HepG2 (cell line): ENCODE results near the gene PRCD. TPM values are rescaled to one million over a fixed set of nuclear protein-coding genes. Genes with fewer than 3 reads are reported as not detected.

Experiments
- CAMTA2 ChIP-seq: sonication (generic); formaldehyde crosslinking; IDR thresholded peaks from 2 replicates; pipeline ENCODE4 v1.4.0; 2020; ENCODE audit warnings: mild to moderate bottlenecking, missing genetic modification reagents, borderline replicate concordance
- EHMT2 ChIP-seq: fragments of 200-600 bp; sonication (generic); IDR thresholded peaks from 2 replicates; pipeline ENCODE4 v1.7.0; 2017; ENCODE audit warnings: antibody characterized with exemption, low read depth, low read length, borderline replicate concordance
- HNRNPK ChIP-seq: fragments of 200-400 bp; formaldehyde crosslinking; IDR thresholded peaks from 2 replicates; pipeline ENCODE4 v1.6.1; 2018; ENCODE audit warnings: low read length, low read depth, moderate library complexity, mild to moderate bottlenecking; ENCODE audit not compliant: poor library complexity, severe bottlenecking
- SKI ChIP-seq: fragments of 450-650 bp; IDR thresholded peaks from one replicate; pipeline ENCODE4 v1.6.1; 2018; ENCODE audit warnings: mild to moderate bottlenecking; ENCODE audit not compliant: partially characterized antibody
- ZNF367 ChIP-seq: sonication (generic); formaldehyde crosslinking; IDR thresholded peaks from 2 replicates; pipeline ENCODE4 v1.4.0; 2020; ENCODE audit warnings: missing genetic modification reagents, borderline replicate concordance
- ZNF567 ChIP-seq: sonication (generic); formaldehyde crosslinking; IDR thresholded peaks from 2 replicates; pipeline ENCODE4 v1.8.1; 2023; ENCODE audit warnings: mild to moderate bottlenecking, missing genetic modification reagents, borderline replicate concordance
- ZSCAN30 ChIP-seq: sonication (generic); formaldehyde crosslinking; IDR thresholded peaks from 2 replicates; pipeline ENCODE4 v1.5.0; 2020; ENCODE audit warnings: mild to moderate bottlenecking, missing genetic modification reagents
- polyA plus RNA-seq, 8 experiments: library from polyadenylated mRNA; depleted of rRNA in 3 of 8; stranded (reverse) in 7 of 8; unstranded in 1 of 8; fragments of >200 nt; fragmentation: Illumina TruSeq in 4 of 8; extraction: Trizol in 4 of 8; gene quantifications; 2 replicates each; pipeline versions ENCODE4 v1.2.1 to v1.2.3, GENCODE V29; 2011 to 2016; ENCODE audit warnings: low read depth in 4 of 8, missing spikeins in 1 of 8, mixed read lengths in 1 of 8; ENCODE audit not compliant: insufficient read depth in 1 of 8
- total RNA-seq, 5 experiments: library from RNA; depleted of rRNA; stranded (reverse); fragments of >200 nt; fragmentation: Illumina TruSeq; extraction: Trizol; gene quantifications; 2 replicates each; pipeline ENCODE4 v1.2.3, GENCODE V29; 2016; ENCODE audit warnings: low read depth in 1 of 5
- TF ChIP-seq, protein P1 (sequence below): sonication (generic); formaldehyde crosslinking; IDR thresholded peaks from 2 replicates; pipeline ENCODE4 v1.4.0; 2020; ENCODE audit warnings: missing genetic modification reagents
- TF ChIP-seq, protein P2 (sequence below): fragments of 450-650 bp; IDR thresholded peaks from 2 replicates; pipeline ENCODE4 v1.6.1; 2016
- TF ChIP-seq, protein P3 (sequence below): sonication (generic); formaldehyde crosslinking; IDR thresholded peaks from 2 replicates; pipeline ENCODE4 v1.4.0; 2020; ENCODE audit warnings: missing genetic modification reagents
- TF ChIP-seq, protein P4 (sequence below): sonication (generic); formaldehyde crosslinking; IDR thresholded peaks from 2 replicates; pipeline ENCODE4 v1.4.0; 2020; ENCODE audit warnings: missing genetic modification reagents
- TF ChIP-seq, protein P5 (sequence below): sonication (generic); formaldehyde crosslinking; IDR thresholded peaks from 2 replicates; pipeline ENCODE4 v1.4.0; 2020; ENCODE audit warnings: missing genetic modification reagents

The PRCD gene
- total and polyA plus RNA-seq, 2 of the 13 experiments (the other 11 are each of a cell fraction or from before 2014, with no cell fraction given): 0.51 TPM; not detected in 1

DNA sequence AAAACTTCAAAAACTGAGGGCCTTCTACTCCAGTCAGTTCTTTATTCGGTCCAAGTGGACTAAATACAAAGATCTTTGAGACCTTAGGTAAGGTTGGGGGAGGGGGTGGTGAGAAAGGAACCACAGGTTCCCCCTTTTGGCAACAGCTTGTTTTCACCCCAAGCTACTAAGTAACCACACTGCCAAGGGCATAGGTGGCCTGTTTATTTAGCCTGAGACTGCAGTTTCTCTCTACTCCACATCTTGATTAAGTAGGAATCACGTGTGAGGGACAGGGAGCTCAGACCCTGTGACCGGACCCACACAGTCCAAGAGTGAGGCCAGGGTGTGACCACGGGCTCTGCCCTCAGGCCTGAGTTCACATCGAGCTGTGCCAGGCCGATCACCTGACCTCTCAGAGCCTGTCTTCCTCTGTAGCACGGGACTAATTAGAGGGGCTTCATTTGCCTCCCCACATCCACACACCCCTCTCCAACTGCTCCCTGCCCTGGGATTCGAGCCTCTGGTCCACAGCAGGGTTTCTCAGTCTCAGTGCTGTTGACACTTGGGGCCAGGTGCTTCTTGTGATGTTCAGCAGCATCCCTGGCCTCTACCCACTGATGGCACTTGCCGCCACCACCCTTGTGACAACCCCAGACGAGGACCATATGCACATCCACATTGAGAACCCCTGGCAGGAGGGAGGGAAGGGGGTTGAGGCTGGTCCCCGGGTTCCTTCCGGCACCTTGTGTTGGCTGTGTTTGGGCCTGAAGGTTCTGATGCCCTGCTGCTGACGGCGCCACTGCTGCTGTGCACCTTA is 28.0 kb downstream of the PRCD start (continued):
- TF ChIP-seq, protein P1, sequence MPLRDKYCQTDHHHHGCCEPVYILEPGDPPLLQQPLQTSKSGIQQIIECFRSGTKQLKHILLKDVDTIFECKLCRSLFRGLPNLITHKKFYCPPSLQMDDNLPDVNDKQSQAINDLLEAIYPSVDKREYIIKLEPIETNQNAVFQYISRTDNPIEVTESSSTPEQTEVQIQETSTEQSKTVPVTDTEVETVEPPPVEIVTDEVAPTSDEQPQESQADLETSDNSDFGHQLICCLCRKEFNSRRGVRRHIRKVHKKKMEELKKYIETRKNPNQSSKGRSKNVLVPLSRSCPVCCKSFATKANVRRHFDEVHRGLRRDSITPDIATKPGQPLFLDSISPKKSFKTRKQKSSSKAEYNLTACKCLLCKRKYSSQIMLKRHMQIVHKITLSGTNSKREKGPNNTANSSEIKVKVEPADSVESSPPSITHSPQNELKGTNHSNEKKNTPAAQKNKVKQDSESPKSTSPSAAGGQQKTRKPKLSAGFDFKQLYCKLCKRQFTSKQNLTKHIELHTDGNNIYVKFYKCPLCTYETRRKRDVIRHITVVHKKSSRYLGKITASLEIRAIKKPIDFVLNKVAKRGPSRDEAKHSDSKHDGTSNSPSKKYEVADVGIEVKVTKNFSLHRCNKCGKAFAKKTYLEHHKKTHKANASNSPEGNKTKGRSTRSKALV (CRISPR knock-in tag): peak; percentile 14; the same call in 1 of the 2 replicates
- TF ChIP-seq HNRNPK (no peak), SKI (peak; percentile 18), EHMT2 (no peak), ZNF367 (CRISPR knock-in tag) (no peak), ZNF567 (no peak), ZSCAN30 (CRISPR knock-in tag) (no peak), CAMTA2 (no peak)
- TF ChIP-seq, protein P2, sequence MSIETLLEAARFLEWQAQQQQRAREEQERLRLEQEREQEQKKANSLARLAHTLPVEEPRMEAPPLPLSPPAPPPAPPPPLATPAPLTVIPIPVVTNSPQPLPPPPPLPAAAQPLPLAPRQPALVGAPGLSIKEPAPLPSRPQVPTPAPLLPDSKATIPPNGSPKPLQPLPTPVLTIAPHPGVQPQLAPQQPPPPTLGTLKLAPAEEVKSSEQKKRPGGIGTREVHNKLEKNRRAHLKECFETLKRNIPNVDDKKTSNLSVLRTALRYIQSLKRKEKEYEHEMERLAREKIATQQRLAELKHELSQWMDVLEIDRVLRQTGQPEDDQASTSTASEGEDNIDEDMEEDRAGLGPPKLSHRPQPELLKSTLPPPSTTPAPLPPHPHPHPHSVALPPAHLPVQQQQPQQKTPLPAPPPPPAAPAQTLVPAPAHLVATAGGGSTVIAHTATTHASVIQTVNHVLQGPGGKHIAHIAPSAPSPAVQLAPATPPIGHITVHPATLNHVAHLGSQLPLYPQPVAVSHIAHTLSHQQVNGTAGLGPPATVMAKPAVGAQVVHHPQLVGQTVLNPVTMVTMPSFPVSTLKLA: no peak
- TF ChIP-seq, protein P3, sequence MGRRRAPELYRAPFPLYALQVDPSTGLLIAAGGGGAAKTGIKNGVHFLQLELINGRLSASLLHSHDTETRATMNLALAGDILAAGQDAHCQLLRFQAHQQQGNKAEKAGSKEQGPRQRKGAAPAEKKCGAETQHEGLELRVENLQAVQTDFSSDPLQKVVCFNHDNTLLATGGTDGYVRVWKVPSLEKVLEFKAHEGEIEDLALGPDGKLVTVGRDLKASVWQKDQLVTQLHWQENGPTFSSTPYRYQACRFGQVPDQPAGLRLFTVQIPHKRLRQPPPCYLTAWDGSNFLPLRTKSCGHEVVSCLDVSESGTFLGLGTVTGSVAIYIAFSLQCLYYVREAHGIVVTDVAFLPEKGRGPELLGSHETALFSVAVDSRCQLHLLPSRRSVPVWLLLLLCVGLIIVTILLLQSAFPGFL (CRISPR knock-in tag): no peak
- TF ChIP-seq, protein P4, sequence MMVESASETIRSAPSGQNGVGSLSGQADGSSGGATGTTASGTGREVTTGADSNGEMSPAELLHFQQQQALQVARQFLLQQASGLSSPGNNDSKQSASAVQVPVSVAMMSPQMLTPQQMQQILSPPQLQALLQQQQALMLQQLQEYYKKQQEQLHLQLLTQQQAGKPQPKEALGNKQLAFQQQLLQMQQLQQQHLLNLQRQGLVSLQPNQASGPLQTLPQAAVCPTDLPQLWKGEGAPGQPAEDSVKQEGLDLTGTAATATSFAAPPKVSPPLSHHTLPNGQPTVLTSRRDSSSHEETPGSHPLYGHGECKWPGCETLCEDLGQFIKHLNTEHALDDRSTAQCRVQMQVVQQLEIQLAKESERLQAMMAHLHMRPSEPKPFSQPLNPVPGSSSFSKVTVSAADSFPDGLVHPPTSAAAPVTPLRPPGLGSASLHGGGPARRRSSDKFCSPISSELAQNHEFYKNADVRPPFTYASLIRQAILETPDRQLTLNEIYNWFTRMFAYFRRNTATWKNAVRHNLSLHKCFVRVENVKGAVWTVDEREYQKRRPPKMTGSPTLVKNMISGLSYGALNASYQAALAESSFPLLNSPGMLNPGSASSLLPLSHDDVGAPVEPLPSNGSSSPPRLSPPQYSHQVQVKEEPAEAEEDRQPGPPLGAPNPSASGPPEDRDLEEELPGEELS (CRISPR knock-in tag): 0 out of 2 replicates have a peak, but pooled peaks have one; percentile 20
- TF ChIP-seq, protein P5, sequence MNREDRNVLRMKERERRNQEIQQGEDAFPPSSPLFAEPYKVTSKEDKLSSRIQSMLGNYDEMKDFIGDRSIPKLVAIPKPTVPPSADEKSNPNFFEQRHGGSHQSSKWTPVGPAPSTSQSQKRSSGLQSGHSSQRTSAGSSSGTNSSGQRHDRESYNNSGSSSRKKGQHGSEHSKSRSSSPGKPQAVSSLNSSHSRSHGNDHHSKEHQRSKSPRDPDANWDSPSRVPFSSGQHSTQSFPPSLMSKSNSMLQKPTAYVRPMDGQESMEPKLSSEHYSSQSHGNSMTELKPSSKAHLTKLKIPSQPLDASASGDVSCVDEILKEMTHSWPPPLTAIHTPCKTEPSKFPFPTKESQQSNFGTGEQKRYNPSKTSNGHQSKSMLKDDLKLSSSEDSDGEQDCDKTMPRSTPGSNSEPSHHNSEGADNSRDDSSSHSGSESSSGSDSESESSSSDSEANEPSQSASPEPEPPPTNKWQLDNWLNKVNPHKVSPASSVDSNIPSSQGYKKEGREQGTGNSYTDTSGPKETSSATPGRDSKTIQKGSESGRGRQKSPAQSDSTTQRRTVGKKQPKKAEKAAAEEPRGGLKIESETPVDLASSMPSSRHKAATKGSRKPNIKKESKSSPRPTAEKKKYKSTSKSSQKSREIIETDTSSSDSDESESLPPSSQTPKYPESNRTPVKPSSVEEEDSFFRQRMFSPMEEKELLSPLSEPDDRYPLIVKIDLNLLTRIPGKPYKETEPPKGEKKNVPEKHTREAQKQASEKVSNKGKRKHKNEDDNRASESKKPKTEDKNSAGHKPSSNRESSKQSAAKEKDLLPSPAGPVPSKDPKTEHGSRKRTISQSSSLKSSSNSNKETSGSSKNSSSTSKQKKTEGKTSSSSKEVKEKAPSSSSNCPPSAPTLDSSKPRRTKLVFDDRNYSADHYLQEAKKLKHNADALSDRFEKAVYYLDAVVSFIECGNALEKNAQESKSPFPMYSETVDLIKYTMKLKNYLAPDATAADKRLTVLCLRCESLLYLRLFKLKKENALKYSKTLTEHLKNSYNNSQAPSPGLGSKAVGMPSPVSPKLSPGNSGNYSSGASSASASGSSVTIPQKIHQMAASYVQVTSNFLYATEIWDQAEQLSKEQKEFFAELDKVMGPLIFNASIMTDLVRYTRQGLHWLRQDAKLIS: no peak
